Stimulated activated CD4-positive, alpha-beta T cell treated with anti-CD3 and anti-CD28 coated beads, Interleukin-4, amount 100 ng/mL, for 4 hours (primary cell): ENCODE measurements around the gene AEBP1.
"Not testable (repeated sequence)": the region's sequence is repeated elsewhere in the genome, so short reads cannot be mapped to it uniquely, and the experiment has no call there.

Experiments used
- DNase-seq, 2 experiments: peaks; one replicate each; pipeline ENCODE4 v3.0.0-alpha.2; 2020

Gene AEBP1

DNA sequence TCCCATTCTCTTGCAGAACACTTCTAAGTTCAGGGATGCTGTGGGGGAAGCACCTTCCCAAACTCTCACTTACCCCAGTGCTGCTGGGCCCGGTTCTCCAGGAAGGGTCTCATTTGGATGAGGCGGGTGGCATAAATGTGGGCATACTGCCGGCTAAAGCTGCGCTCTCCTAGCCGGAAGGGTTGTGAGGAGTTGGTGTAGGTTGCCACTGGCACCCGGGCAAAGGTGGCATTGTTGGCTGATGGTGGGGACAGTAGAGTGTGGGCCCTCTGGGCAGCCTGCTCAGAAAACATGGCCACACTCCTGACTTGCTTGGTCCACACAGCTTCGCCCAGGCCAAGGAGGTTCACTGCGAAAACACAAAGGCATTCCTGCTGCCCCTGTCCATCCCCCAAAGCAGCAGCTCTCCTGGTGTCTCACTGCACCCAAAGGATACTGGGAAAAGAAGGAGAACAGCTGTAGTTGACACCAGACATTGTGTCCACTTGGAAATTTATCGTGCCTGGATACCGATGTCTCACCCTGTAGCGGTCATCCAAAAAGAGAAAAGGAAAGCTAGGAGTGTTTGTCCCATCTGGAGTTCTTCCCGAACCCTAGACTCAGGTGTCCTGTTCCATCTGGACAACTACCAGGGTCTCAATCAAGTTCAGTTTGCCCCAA is 17.7 kb downstream of the AEBP1 start:
- no peak for DNase-seq

DNA sequence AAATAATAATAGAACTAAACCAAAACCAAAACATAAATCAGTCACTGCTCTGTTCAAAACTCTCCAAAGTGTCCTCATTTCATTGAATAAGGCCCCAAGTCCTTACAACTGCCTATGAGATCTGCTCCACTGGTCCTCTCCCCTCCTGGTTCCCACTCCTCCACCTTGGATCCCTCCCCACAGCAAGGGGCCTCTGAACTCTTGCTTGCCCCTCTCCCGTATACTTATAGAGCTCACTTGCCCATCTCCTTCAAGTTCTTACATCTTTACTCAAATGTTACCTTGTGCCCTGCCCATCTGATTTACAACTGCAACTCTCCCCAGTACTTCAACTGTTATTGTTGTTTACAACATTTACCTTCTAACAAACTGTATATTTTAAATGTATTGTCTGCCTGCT is 18.4 kb downstream of the AEBP1 start:
- DNase-seq, result no peak

DNA sequence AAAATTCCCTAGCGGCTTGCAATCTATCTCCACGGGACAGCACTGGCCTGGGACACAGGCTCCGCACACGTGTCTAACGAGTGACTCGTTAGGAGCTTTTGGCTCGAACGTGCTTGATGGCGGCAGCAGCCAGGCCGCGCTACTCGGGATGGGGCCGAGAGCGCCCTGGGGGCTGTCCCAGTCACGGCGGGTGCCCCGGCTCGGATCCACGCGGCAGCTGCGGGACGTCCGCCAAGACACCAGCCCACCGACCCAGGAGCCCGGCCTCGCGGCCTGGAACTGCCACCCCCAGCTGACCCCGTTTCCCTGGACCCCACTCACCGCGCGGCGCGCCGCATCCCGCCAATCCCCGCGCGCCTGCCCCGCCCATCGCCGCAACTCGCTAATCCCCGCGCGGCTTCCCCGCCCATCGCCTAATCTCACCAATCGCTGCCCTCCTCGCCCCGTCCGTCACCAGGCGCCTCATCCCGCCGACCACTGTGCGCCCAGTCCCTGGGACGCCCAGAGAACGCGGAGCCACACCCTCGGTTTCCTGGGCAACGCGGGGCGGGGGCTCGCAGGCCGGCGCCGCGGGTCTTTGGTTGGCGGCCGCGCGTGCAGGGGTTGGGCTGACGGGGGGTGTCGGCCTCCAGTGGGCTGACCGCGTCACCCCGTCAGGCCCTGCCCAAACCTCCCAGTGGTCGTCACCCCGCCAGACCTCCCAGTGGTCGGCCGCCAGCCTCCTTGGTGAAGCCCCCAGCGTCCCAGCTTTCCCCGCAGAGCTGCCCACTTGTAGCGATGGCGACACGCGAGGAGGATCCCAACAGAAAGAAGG is 19.3 kb downstream of the AEBP1 start, which contains the start of gene POLD2:
POLD2 (minus strand) TSS at position 359 of the 814 bp plus-strand sequence. CDS start 1,495 bp downstream, outside the sequence.
- peak; percentile 97 to 98 for DNase-seq

DNA sequence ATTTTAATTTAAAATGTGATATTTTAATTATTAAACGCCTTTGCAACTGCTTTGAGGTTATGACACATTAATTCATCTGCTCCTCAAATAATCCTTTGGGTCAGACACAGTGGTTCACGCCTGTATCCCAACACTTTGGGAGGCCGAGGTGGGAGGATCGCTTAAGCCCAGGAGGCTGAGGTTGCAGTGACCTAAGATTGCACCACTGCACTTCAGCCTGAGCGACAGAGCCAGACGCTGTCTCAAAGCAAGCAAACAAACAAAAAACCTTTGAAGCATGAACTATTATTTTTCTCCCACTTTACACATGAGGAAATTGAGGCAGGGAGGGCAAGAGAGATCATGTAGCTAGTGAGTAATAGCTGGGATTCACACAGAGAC is 20.7 kb downstream of the AEBP1 start:
- no peak for DNase-seq

DNA sequence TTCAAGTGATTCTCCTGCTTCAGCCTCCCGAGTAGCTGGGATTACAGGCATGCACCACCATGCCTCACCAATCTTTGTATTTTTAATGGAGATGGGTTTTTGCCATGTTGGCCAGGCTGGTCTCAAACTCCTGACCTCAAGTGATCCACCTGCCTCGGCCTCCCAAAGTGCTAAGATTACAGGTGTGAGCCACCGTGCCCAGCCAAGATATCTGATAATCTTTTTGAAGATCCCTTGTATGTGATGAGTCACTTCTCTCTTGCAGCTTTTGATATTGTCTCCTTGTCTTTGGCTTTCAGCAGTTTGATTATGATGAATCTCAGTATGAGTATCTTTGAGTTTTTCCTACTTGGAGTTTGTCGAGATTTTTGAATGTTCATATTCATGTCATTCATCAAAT is 22.4 kb downstream of the AEBP1 start:
- DNase-seq, result not testable (repeated sequence)

DNA sequence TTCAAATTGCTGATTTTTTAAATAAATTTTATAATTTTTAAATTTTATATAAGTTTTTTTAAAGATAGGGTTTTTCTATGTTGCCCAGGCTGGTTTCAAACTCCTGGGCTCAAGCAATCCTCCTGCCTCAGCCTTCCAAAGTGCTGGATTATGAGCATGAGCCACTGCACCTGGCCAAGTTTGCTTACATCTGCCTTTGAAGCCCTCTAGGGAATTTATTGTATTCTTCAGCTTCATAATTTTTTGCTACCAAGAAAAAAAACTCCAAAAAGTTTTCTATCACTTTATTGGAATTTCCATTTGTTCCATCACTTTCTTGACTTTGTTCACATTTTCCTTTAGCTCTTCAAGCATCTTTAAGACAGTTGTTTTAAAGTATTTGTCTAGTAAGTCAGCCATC is 23.0 kb downstream of the AEBP1 start:
- DNase-seq, result no peak

DNA sequence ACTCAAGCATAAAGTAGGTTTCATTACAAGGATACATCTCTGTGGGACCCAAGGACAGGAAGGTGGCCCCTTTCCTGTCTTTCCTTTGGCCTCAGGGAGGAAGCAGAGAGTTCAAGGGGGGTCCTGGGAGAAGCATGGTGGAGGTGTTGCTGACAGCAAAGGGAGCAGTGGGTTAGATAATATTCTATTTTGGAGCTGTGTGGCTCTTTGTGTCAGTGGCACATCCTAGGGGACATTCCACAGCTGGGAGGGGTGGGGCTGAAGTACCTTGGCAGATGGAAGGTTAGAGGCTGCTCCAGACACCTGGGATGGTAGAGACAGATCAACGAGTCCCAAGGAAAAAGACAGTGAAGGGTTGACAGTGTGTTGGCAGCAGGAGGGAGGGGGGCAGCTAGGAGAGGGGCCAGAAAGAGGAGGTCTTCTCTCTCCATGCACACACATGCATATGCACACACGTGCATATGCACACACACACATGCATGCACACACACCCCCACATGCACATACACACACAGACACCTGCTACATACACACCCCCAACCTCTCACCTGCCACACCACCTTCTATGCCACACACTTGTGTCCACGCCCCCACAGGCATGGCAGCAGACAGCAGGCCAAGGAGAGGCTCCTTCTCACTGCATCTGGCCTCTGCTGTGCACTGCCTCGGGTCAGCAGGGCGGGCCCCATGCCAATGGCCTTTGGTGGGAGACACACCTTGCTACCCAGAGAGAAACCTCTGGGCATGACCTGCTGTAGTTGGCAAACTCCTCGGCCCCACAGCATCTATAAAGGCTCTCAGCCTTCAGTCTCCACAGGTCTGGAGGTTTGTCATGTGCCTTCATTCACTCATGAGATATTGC is 24.8 kb downstream of the AEBP1 start:
- DNase-seq, result no peak

DNA sequence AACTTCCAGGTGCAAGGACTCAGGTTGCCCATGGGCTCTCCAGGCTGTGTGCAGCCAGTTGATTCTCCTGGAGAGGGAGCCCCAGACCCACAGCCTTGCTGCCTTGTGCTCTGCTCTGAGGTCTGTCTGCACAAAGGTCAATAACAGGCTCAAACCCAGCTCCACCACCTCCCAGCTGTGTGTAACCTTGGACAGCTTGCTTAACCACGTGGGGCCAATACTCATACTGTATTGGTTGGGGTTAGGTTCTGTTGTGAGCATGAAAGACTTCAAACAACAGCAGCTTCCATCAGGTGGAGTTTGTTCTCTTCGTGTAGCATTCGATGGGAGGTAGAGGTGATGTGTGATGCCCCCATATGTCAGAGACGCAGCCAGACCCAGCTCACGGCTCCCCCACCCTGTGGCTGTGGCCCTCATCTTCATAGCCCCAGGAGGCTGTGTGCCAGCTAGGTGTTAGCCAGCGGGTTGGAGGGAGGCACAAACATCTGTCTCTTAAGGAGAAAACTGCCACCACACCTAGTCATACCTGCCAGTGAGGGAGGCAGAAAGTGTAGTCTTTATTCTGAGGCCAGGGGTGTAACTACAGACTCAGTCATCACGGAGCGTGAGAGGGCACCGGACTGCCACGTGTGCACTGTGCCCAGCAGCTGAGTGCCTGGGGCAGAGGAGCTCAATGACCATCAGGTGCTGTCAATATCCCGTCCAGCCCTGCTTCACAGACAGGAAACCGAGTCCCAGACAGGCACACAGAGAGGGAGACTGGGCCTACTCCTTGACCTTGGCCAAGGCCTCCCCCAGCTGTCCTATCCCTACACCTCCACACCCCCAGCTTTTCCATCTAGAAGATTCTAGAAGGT is 27.3 kb downstream of the AEBP1 start:
- DNase-seq, result no peak

DNA sequence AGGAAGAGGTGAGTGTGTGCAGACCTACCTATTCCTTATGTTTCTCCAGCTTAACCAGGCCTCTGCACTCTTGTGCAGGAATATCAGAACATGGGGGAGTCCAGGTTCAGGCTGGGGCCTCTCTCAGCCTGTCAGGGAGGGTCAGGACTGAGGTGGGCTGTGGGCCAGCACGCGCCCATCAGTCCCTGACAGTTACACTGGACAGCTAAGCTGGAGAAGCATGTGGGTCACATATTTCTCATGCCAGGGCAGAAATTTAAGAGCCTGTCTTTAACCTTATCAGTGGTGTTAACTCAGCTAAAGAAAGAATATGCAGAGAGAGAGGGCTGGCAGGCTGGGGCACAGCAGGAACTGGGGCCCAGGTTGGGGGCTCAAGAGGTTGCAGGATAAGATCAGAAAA is 27.9 kb downstream of the AEBP1 start:
- no peak for DNase-seq

DNA sequence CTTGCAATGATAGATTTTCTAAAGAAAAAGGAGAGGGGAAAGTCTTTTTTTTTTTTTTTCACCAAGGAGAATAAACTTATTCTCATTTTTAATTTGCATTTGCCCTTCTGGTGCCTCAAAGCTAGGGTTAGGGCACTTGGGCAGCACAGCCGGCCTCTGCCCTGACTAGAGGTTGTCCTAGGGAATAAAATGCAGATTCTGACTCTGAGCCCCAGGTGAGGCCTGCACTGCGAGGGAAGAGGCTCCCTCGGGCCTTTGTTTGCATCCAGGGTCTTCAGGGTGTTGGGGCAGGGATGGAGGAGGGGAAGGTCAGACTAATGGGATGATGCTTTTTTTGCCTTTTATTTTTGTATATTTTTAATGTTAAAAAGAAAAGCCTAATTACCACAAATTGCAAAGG is 29.1 kb downstream of the AEBP1 start:
- no peak for DNase-seq

DNA sequence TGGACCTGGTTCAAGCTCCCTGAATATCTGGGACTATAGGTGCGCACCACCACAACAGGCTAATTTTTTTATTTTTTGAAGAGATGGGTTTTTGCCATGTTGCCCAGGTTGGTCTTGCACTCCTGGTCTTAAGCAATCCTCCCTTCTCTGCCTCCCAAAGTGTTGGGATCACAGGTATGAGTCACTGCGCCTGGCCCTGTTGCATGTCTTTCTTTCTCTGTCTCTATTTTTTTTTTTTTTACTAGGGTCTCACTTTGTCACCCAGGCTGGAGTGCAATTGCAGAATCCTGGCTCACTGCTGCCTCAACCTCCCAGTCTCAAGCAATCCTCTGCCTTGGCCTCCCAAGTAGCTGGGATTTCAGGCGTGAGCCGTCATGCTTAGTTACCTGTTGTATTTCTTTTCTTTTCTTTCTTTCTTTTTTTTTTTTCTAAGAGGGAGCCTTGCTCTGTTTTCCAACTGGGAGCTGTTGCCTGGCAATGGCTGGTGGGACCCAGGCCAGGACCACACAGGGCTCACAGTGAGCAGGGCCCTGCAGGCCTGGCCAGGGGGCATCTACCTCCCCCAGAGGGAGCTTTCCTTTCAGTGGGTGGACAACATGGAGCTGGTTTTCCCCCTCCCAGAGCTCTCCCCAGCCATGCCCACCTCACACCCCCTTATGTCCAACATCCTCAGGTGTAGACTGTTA is 30.9 kb downstream of the AEBP1 start:
- no peak for DNase-seq

DNA sequence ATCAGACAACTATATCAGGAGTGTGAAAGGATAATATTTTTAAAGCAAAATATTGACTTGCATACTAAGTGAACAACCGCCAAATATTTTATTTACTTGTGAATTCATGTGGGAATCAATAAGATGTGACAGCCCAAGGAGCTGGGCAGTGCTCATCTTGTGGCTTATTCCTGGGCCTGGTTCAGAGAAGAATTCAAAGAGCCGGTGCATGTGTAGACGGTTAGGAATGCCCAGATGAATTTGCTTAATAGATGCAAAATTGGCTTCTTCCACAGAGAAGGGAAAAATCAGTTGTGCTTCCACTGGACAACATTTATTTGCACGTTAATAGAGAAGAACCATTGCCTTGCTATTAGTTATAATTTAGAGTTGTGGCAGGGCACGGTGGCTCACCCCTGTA is 32.6 kb downstream of the AEBP1 start:
- DNase-seq, result no peak

DNA sequence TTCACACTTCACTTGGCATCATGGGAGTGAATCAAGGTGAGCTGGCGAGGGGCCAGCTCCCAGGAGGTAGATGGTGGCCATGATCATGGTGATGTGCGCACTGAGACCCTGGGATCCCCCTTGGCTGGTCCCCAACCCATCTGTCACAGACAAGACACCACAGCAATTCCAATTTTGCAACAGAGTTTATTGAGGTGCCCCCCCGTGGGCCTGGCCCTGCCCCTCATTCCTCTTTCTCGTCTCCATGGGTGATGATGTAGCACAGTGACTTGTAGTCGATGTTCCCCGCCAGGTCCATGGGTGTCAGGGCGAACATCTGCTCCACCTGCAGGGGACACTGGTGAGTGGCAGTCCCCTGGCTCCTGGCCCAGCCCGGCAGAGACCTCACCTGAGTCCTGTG is 34.6 kb downstream of the AEBP1 start:
- DNase-seq, result no peak

DNA sequence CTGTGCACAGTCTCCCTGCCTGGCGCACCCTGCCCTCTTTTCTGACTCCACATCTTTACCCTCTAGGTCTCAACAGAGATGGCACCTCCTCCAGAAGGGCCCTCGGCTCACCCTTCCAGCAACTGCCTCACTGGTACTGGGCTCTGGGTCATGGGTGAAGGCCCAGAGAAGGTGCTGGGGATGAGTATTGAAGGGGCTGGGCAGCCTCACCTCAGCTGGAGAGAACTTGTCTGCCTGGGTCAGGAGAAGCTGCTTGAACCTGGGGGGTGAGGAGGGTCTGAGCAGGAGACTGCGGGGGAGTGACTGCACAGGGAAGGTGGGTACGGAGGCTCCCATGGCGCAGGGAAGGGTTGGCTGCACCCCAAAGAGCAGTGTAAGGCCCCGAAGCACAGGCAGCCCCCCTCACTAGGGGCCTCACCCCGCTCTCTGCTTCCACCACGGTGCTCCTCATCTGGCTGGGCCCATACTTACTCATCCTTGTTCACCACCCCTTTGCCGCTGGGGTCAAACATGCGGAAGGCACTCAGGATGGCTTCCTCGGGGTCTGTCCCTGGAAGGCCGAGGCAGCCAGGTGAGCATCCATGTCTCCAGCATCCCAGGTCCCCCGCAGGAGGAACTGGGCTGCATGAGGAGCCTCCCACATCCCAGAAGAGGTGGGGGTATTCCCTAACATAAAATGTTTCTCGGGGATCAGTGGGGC is 35.3 kb downstream of the AEBP1 start:
- DNase-seq, result no peak

DNA sequence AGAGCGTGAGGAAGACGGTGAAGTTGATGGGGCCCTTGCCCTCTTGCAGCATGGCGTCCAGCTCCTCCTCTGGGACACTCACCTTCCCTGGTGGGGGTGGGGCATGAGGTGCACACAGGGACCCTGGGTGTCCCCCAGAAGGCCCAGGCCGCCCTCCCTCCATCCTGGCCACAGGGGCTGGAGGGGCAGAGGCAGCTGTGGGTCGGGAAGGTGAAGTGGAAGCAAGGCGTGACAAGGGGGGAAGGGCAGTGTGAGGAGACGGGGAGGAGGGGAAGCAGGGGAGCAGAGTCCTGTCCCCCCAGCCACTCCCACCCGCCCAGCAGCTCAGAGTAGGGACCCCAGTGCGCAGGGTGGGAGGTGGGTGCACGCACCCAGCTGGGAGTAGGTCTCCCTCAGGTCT is 36.2 kb downstream of the AEBP1 start:
- DNase-seq, result no peak

DNA sequence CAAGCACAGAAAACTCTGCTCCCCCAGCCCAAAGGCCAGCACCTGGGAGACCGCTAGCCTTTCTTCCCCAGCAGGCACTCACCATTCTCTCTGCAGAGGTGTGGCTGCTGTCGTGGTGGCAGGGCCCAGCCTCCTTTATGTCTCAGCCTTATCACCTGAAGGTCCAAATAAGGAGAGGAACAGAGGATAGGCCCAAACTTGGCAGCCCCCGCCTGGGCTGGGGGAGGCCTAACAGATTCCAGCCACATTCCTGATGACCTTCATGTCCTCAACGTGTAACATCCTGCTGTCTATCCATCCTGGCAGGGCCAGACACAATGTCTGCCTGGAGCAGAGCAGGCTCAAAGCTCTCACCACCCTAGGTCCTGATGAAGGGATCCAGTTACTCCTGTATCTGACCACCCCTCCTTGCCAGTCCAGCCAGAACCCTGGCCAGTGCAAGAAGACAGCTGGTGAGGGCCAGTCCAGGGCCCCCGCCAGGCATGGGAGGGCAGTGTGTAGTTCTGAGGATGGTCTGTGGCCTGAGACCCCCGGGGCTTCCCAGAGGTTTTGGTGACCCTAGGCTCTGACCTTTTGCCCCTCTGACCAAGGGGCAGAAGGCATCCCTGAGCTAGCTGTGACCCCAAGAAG is 37.2 kb downstream of the AEBP1 start, which contains the start of gene MYL7:
MYL7 (minus strand) TSS at position 112 of the 630 bp plus-strand sequence; CDS start at position 85, 27 bp downstream.
- DNase-seq, result no peak

DNA sequence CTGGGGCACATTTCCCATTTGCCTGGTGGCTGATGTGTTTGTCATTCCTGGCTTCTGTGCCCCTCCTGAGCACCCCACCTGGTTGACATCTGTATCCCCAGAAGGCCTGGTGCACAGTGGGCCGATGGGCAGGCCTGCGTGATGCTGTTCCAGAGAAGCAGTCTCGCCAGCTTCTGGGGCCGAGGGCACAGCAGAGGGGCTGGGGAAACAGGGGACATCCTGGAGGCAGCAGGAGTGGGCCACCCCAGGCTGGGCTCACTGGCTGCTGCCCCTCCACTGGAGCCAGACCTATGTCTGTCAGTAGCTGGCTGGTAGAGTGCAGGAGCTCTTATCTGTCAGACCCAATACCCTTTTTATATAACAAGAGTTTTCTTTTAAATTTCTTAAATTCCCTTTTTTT is 37.9 kb downstream of the AEBP1 start:
- DNase-seq, result no peak

DNA sequence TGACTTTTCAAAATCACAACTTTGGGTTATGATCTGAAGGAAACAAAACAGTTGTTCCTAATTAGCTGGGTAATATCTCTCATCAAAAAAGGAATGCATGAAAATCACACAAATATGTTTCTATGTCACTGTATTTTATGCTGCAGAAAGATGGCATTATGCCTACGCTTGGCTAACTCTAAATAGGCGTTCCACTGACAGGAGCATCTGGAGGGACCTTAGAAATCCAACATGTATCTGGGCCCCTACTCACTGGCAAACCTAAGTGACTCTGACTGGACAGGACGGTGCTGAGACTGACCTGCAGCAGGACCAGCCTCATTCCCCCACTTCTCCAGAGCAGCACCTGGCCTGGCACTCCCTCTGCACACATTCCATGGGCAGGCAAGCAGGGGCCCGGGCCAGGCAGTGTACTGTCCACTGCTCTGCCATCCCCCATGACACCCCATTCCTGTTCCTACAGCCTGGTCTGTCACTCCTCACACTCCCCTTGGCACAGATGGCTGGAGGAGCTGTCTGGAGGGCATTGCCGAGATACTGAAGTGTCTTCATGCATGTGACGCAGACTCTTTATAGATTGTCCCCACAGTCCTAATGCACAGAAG is 39.6 kb downstream of the AEBP1 start:
- DNase-seq, result no peak

DNA sequence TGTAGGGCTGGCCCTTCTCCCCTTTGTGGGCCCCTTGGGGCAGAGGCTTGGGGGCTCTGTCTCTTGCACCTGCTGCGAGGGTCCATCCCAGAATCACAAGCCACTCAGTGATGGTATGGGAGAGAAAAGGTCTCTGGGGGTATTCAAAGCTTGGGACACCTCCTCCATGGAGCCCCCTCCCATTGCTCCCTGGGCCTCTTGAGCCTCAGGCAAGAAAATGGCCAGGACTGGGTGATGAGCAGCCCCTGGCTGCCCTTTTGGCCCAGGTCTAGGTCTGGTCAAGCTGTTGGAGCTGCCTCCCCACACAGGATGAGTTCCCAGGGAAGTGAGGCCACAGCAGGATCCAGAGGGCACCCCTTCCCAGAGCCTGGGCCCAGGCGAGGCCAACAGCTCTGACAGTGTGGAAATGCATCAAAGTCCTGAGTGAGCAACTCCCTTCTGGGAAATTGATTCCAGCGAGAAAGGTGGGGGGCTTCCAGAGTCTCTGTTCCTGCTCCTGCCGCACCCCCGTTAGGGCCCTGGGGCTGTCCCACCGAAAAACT is 40.4 kb downstream of the AEBP1 start:
- DNase-seq, result no peak

DNA sequence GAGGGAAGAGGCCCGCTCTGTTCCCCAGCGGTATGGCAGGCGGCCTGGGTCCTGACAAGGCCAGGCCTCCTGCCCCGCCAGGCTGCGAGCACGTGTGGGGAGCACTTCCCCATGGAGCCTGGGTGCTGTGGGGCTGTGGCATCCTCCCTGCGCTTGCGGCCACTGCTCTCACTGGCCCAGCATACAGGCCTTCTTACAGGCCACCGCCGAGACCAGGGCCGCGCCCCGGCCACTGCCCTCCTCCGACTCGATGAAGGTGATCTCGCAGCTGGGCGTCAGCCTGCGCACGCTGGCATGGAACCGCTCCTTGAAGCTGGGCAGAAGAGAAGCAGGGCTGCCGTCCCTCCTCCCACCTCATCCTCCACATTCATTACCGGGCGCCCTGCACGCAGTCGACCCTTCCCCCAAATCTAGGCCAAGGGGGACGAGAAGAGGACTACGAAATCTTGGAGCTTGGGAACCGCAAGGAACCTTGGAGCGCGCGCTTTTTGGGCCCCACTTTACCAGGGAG is 40.9 kb downstream of the AEBP1 start:
- DNase-seq, result peak in 1 of 2 experiments; percentile 2
